H9 (cell line): Measurements from ENCODE around the gene SLC23A1. TPM values are rescaled to one million over a fixed set of nuclear protein-coding genes. Genes with fewer than 3 reads are reported as not detected.

ENCODE experiments used
- DNase-seq: peaks from one replicate; pipeline ENCODE4 v3.0.0-alpha.2; 2017
- H2AFZ ChIP-seq: one replicate; pipeline ENCODE4 v1.6.1; 2013; ENCODE audit warnings: mild to moderate bottlenecking, low read length, control low read depth, moderate library complexity
- H2AK5ac ChIP-seq: 2 replicates; pipeline ENCODE4 v1.6.1; 2013; ENCODE audit warnings: low read length, control low read depth, mixed read lengths; ENCODE audit not compliant: insufficient read length
- H2BK120ac ChIP-seq: one replicate; pipeline ENCODE4 v1.6.1; 2013; ENCODE audit warnings: low read depth, mild to moderate bottlenecking, low read length, control low read depth, inconsistent platforms; ENCODE audit not compliant: poor library complexity, severe bottlenecking
- H2BK12ac ChIP-seq: 2 replicates; pipeline ENCODE4 v1.6.1; 2013; ENCODE audit warnings: low read length, control low read depth, mixed read lengths, low read depth; ENCODE audit not compliant: insufficient read length
- H2BK15ac ChIP-seq: 2 replicates; pipeline ENCODE4 v1.6.1; 2013; ENCODE audit warnings: low read depth, low read length, control low read depth
- H2BK20ac ChIP-seq: one replicate; pipeline ENCODE4 v1.6.1; 2013; ENCODE audit warnings: low read depth, mild to moderate bottlenecking, low read length, control low read depth, inconsistent platforms; ENCODE audit not compliant: poor library complexity, severe bottlenecking
- H2BK5ac ChIP-seq: 2 replicates; pipeline ENCODE4 v1.6.1; 2013; ENCODE audit warnings: low read length, control low read depth, mixed read lengths; ENCODE audit not compliant: insufficient read length
- H3K14ac ChIP-seq: 2 replicates; pipeline ENCODE4 v1.6.1; 2013; ENCODE audit warnings: low read length, control low read depth; ENCODE audit not compliant: insufficient read depth
- H3K18ac ChIP-seq: 2 replicates; pipeline ENCODE4 v1.6.1; 2013; ENCODE audit warnings: low read depth, mild to moderate bottlenecking, mixed read lengths, low read length, control low read depth; ENCODE audit not compliant: insufficient read length
- H3K23ac ChIP-seq: 2 replicates; pipeline ENCODE4 v1.6.1; 2013; ENCODE audit warnings: low read length, control low read depth, mixed read lengths, low read depth; ENCODE audit not compliant: insufficient read length
- H3K23me2 ChIP-seq: 2 replicates; pipeline ENCODE4 v1.6.1; 2013; ENCODE audit warnings: low read depth, mild to moderate bottlenecking, mixed read lengths, low read length, control low read depth; ENCODE audit not compliant: insufficient read length, poor library complexity, severe bottlenecking
- H3K27ac ChIP-seq: 2 replicates; pipeline ENCODE4 v1.5.1; 2013; ENCODE audit warnings: low read length, control low read depth, mixed read lengths, low read depth; ENCODE audit not compliant: insufficient read length
- H3K27me3 ChIP-seq: 2 replicates; pipeline ENCODE4 v1.6.1; 2013; ENCODE audit warnings: low read length, control low read depth, inconsistent platforms; ENCODE audit not compliant: insufficient read depth
- H3K4ac ChIP-seq: 2 replicates; pipeline ENCODE4 v1.6.1; 2013; ENCODE audit warnings: low read depth, mild to moderate bottlenecking, control low read depth, inconsistent platforms, low read length, moderate library complexity
- H3K4me1 ChIP-seq: 2 replicates; pipeline ENCODE4 v1.6.1; 2013; ENCODE audit warnings: low read length, control low read depth, inconsistent platforms; ENCODE audit not compliant: insufficient read depth
- H3K4me2 ChIP-seq: 2 replicates; pipeline ENCODE4 v1.6.1; 2013; ENCODE audit warnings: low read length, control low read depth, mixed read lengths; ENCODE audit not compliant: insufficient read length, insufficient read depth
- H3K56ac ChIP-seq: 2 replicates; pipeline ENCODE4 v1.6.1; 2013; ENCODE audit warnings: low read depth, mild to moderate bottlenecking, mixed read lengths, low read length, control low read depth; ENCODE audit not compliant: insufficient read length
- H3K79me1 ChIP-seq: 2 replicates; pipeline ENCODE4 v1.6.1; 2013; ENCODE audit warnings: low read depth, mild to moderate bottlenecking, moderate library complexity, low read length, control low read depth, inconsistent platforms; ENCODE audit not compliant: insufficient read depth, poor library complexity, severe bottlenecking
- H3K79me2 ChIP-seq: 2 replicates; pipeline ENCODE4 v1.6.1; 2013; ENCODE audit warnings: low read length, control low read depth, inconsistent platforms; ENCODE audit not compliant: insufficient read depth
- H3K9ac ChIP-seq: 2 replicates; pipeline ENCODE4 v1.6.1; 2013; ENCODE audit warnings: low read length, control low read depth, mixed read lengths; ENCODE audit not compliant: insufficient read length; ENCODE audit errors: extremely low read depth
- H3K9me3 ChIP-seq: one replicate; pipeline ENCODE4 v1.6.1; 2013; ENCODE audit warnings: low read depth, low read length, inconsistent platforms; ENCODE audit not compliant: control insufficient read depth
- H3T11ph ChIP-seq: one replicate; pipeline ENCODE4 v1.6.1; 2013; ENCODE audit warnings: mild to moderate bottlenecking, low read length, control low read depth, inconsistent platforms
- H4K20me1 ChIP-seq: one replicate; pipeline ENCODE4 v1.6.1; 2013; ENCODE audit not compliant: control insufficient read depth, insufficient read length, insufficient read depth
- H4K5ac ChIP-seq: 2 replicates; pipeline ENCODE4 v1.6.1; 2013; ENCODE audit warnings: low read depth, mild to moderate bottlenecking, mixed read lengths, low read length, control low read depth; ENCODE audit not compliant: insufficient read length
- H4K8ac ChIP-seq: replicated peaks from 2 replicates; pipeline ENCODE4 v1.6.1; 2013; ENCODE audit warnings: low read length, control low read depth, mixed read lengths, low read depth; ENCODE audit not compliant: insufficient read length
- H4K91ac ChIP-seq: 2 replicates; pipeline ENCODE4 v1.6.1; 2013; ENCODE audit warnings: low read depth, mild to moderate bottlenecking, moderate library complexity, mixed read lengths, low read length, control low read depth; ENCODE audit not compliant: insufficient read length
- H3K27ac Mint-ChIP-seq, 3 experiments: 2 replicates in 2 of 3; 3 replicates in 1 of 3; pipeline ENCODE4 v1.8.0; 2020 to 2021; ENCODE audit warnings: mixed read lengths in 3 of 3, mild to moderate bottlenecking in 1 of 3, moderate library complexity in 1 of 3
- H3K27me3 Mint-ChIP-seq: 2 replicates; pipeline ENCODE4 v1.8.0; 2021; ENCODE audit warnings: low read depth, mild to moderate bottlenecking, moderate library complexity, mixed read lengths
- H3K36me3 Mint-ChIP-seq, 3 experiments: 2 replicates in 2 of 3; 3 replicates in 1 of 3; pipeline ENCODE4 v1.8.0; 2020 to 2021; ENCODE audit warnings: low read depth in 3 of 3, mixed read lengths in 3 of 3; ENCODE audit not compliant: insufficient read depth in 1 of 3
- H3K4me1 Mint-ChIP-seq, 2 experiments: 2 replicates each; pipeline ENCODE4 v1.8.0; 2020; ENCODE audit warnings: mixed read lengths in 2 of 2
- H3K4me3 Mint-ChIP-seq, 2 experiments: 2 replicates in 1 of 2; 3 replicates in 1 of 2; pipeline ENCODE4 v1.8.0; 2020 to 2021; ENCODE audit warnings: mild to moderate bottlenecking in 2 of 2, mixed read lengths in 2 of 2, moderate library complexity in 1 of 2
- H3K9me3 Mint-ChIP-seq, 2 experiments: 2 replicates in 1 of 2; 3 replicates in 1 of 2; pipeline ENCODE4 v1.8.0; 2020; ENCODE audit warnings: mild to moderate bottlenecking in 2 of 2, mixed read lengths in 2 of 2, moderate library complexity in 1 of 2
- WGBS: extraction: QIAGEN DNeasy Blood & Tissue Kit; methylation state at CpG from one replicate; pipeline ENCODE4 v1.1.7; 2013; ENCODE audit warnings: missing lambda C conversion rate, low lambda C conversion rate, mixed read lengths; ENCODE audit not compliant: insufficient read length; ENCODE audit errors: extremely low coverage; 5-methylcytosine and 5-hydroxymethylcytosine counted together
- total RNA-seq: library from RNA; stranded (reverse); gene quantifications from 2 replicates; pipeline ENCODE4 v1.2.1, GENCODE V29; 2021
- TF ChIP-seq, protein P1 (sequence below): fragments of 200-600 bp; sonication (generic); conservative IDR thresholded peaks from 3 replicates; pipeline ENCODE4 v1.8.0; 2021; ENCODE audit warnings: antibody characterized with exemption, mild to moderate bottlenecking

The SLC23A1 gene
- total RNA-seq, 1 experiment from 2014 or later, result not detected

- Mint-ChIP-seq H3K27ac (no peak overlapping the region), H3K4me1 (no peaks in the 10 kb centered on the region), H3K36me3 (peaks cover 28 to 74% (median 51%) of the 10 kb centered on the region in 3 experiments; a peak in 6 of 7 replicates), H3K9me3 (no peaks in the 10 kb centered on the region), H3K27me3 (no peaks in the 10 kb centered on the region), H3K4me3 (no peak overlapping the region)
- Histone ChIP-seq H2BK5ac (no peak overlapping the region), H3K27me3 (no peaks in the 10 kb centered on the region), H2BK12ac (no peak overlapping the region), H3K23me2 (no peaks in the 10 kb centered on the region), H4K8ac (no peak overlapping the region), H3K23ac (no peak overlapping the region), H3K4ac (no peak overlapping the region), H2BK20ac (no peak overlapping the region), H3K79me1 (no peaks in the 10 kb centered on the region), H3K27ac (no peak overlapping the region), H3K56ac (no peak overlapping the region), H3K79me2 (no peaks in the 10 kb centered on the region), H2AFZ (no peak overlapping the region), H3K4me1 (no peaks in the 10 kb centered on the region), H4K5ac (no peak overlapping the region), H3K18ac (no peak overlapping the region), H2BK15ac (no peak overlapping the region), H2AK5ac (no peak overlapping the region), H4K20me1 (no peaks in the 10 kb centered on the region), H3T11ph (no peak overlapping the region), H4K91ac (no peak overlapping the region), H2BK120ac (no peak overlapping the region), H3K9ac (no peak overlapping the region), H3K4me2 (no peak overlapping the region), H3K14ac (no peak overlapping the region), H3K9me3 (no peaks in the 10 kb centered on the region)
- TF ChIP-seq, protein P1, sequence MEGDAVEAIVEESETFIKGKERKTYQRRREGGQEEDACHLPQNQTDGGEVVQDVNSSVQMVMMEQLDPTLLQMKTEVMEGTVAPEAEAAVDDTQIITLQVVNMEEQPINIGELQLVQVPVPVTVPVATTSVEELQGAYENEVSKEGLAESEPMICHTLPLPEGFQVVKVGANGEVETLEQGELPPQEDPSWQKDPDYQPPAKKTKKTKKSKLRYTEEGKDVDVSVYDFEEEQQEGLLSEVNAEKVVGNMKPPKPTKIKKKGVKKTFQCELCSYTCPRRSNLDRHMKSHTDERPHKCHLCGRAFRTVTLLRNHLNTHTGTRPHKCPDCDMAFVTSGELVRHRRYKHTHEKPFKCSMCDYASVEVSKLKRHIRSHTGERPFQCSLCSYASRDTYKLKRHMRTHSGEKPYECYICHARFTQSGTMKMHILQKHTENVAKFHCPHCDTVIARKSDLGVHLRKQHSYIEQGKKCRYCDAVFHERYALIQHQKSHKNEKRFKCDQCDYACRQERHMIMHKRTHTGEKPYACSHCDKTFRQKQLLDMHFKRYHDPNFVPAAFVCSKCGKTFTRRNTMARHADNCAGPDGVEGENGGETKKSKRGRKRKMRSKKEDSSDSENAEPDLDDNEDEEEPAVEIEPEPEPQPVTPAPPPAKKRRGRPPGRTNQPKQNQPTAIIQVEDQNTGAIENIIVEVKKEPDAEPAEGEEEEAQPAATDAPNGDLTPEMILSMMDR, result no peak
- no CpG with 5 or more reads among the region's 1 CpG for WGBS
- DNase-seq, result no peak
Measured at GRCh38 chr5:139369181-139369580, 13.9 kb downstream of the SLC23A1 start.
